GM21825 (cell line): ENCODE results near the gene SH3RF3.

ENCODE experiments used
- ATAC-seq: cut with Tn5 transposase; IDR thresholded peaks from one replicate; pipeline ENCODE4 v1.9.1; 2021; ENCODE audit warnings: mild to moderate bottlenecking, moderate library complexity; ENCODE audit not compliant: unreplicated experiment

SH3RF3 gene

GRCh38 chr2:109176928-109177327, 47.9 kb downstream of the SH3RF3 start:
- ATAC-seq, result no peak

- ATAC-seq, result no peak
Measured at GRCh38 chr2:109177635-109178034, 48.6 kb downstream of the SH3RF3 start.

GRCh38 chr2:109178968-109179367, 50.0 kb downstream of the SH3RF3 start:
- no peak for ATAC-seq

- ATAC-seq, result no peak
Measured at GRCh38 chr2:109180786-109181185, 51.8 kb downstream of the SH3RF3 start.

- ATAC-seq, result no peak
Measured at GRCh38 chr2:109182426-109182825, 53.4 kb downstream of the SH3RF3 start.

DNA sequence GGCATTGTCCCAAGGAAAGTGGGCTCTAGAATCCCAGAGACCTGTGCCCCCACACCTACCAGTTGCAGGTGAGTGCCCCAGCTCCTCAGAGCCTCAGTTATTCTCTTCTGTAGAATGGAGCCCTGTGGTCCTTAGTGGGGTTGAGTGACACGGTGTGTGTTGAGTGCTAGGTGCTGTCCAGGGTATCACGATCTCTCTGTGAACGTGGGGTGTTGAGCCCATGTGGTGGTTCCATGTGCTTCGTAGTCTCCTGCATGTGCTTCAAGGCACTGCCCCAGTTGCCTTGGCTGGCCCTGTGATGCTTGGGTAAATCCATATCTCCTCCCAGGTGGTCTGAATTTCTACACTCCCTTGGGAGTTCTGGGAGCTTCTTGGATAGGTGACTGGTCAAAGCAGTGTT, 54.9 kb downstream of the SH3RF3 start:
- no peak for ATAC-seq

- no peak for ATAC-seq
Measured at GRCh38 chr2:109184368-109184767, 55.4 kb downstream of the SH3RF3 start.

GRCh38 chr2:109185338-109185737, 56.3 kb downstream of the SH3RF3 start:
- ATAC-seq, result no peak

GRCh38 chr2:109185821-109186570, 57.0 kb downstream of the SH3RF3 start:
- ATAC-seq, result no peak

DNA sequence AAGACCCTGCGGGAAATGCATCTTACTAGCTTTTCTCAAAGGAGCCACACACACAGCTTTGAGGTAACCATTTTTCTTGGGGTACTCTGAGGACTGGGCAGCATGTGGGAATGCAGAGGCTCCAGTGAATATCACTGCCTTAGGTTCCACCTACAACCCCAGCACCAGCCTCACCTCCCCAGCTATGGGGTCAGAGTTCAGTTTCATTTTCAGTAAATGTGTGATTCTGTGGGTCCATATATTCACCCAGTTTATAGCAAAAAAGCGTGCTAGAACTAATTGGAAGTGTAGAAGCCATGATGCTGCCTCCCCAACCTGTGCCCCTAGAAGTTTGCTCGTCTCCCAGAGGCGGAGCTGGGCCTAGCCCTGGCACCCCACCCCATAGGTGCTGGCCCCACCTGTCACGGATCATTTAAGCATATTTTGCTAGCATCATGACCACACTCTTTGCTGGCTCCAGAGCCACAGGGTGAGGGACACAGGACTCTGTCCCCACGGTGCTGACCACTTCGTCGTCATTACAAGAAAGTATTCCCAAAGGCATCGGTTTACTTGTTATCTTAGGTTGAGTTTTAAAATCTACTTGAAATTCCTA, 57.7 kb downstream of the SH3RF3 start:
- no peak for ATAC-seq

GRCh38 chr2:109187711-109188495, 58.9 kb downstream of the SH3RF3 start:
- ATAC-seq, result no peak

DNA sequence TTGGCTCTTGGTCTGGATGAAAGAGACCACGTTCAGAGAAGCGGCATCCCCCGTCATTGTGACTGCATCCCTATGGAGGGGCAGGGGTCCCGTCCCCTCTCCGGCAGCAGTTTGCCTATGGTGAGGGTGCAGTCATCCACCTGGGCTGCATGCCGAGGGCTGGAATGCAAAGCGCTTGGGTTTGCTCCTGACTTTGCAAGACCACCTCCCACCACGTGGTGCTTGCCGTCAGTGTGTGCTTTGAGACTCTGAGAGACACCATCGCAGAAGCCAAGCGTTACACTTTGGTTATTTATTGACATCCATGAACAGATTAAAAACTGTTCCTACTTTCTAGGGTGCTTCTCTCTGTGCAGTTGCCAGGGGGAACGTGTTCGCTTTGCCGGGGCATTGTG, 59.5 kb downstream of the SH3RF3 start:
- no peak for ATAC-seq

- ATAC-seq, result no peak
Measured at GRCh38 chr2:109188898-109189297, 59.9 kb downstream of the SH3RF3 start.

- no peak for ATAC-seq
Measured at GRCh38 chr2:109189751-109190150, 60.7 kb downstream of the SH3RF3 start.

- peak; percentile 58 for ATAC-seq
Measured at GRCh38 chr2:109193807-109194619, 65.0 kb downstream of the SH3RF3 start.

- no peak for ATAC-seq
Measured at GRCh38 chr2:109194620-109194937, 65.6 kb downstream of the SH3RF3 start.

DNA sequence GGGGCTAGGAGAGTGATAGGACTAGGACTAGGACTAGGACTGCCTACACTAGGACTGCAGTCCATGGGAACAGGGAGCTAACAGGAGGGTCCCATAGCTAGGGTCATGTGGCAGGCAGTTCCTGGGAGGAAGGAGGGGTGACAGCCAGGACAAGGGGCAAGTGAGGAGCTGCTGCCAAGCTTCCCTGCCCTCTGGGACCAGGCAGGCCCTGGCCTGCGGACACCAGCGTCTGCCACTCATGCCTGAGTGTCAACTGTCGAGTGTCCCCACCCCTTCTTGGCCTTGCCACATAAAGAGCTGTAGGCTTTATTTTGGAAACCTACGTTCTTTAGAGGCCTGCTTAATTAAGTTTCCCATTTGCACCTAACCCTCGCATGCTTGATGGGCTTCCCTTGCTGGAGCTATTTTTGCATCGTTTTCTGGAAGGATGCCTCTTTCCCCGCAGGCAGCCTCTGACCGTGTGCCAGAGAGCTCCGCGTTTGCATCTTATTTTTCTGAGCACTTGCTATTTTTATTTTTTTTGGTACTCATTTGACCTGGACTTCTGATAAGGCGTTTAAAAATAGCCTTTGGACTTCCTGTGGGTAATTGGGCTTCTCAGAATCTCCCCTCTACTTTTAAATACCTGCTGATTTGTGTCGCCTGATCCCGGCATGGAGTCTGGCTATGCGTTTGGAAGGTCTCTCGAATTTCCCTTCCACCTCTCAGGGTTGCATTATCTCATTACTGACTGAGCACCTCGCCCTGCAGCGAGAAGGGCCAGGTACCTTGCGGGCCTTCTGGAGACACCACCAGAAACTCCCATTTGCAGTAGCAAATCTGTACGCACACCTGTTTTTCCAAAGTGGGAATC, 66.4 kb downstream of the SH3RF3 start:
- ATAC-seq, result no peak

GRCh38 chr2:109196081-109196875, 67.3 kb downstream of the SH3RF3 start:
- no peak for ATAC-seq
